H9 (cell line): ENCODE results near the gene FBN1. TPM values are rescaled to one million over a fixed set of nuclear protein-coding genes. Genes with fewer than 3 reads are reported as not detected.

ENCODE experiments used
- DNase-seq: peaks from one replicate; pipeline ENCODE4 v3.0.0-alpha.2; 2017
- H2AFZ ChIP-seq: one replicate; pipeline ENCODE4 v1.6.1; 2013; ENCODE audit warnings: mild to moderate bottlenecking, low read length, control low read depth, moderate library complexity
- H2AK5ac ChIP-seq: 2 replicates; pipeline ENCODE4 v1.6.1; 2013; ENCODE audit warnings: low read length, control low read depth, mixed read lengths; ENCODE audit not compliant: insufficient read length
- H2BK120ac ChIP-seq: one replicate; pipeline ENCODE4 v1.6.1; 2013; ENCODE audit warnings: low read depth, mild to moderate bottlenecking, low read length, control low read depth, inconsistent platforms; ENCODE audit not compliant: poor library complexity, severe bottlenecking
- H2BK12ac ChIP-seq: 2 replicates; pipeline ENCODE4 v1.6.1; 2013; ENCODE audit warnings: low read length, control low read depth, mixed read lengths, low read depth; ENCODE audit not compliant: insufficient read length
- H2BK15ac ChIP-seq: 2 replicates; pipeline ENCODE4 v1.6.1; 2013; ENCODE audit warnings: low read depth, low read length, control low read depth
- H2BK20ac ChIP-seq: one replicate; pipeline ENCODE4 v1.6.1; 2013; ENCODE audit warnings: low read depth, mild to moderate bottlenecking, low read length, control low read depth, inconsistent platforms; ENCODE audit not compliant: poor library complexity, severe bottlenecking
- H2BK5ac ChIP-seq: 2 replicates; pipeline ENCODE4 v1.6.1; 2013; ENCODE audit warnings: low read length, control low read depth, mixed read lengths; ENCODE audit not compliant: insufficient read length
- H3K14ac ChIP-seq: 2 replicates; pipeline ENCODE4 v1.6.1; 2013; ENCODE audit warnings: low read length, control low read depth; ENCODE audit not compliant: insufficient read depth
- H3K18ac ChIP-seq: 2 replicates; pipeline ENCODE4 v1.6.1; 2013; ENCODE audit warnings: low read depth, mild to moderate bottlenecking, mixed read lengths, low read length, control low read depth; ENCODE audit not compliant: insufficient read length
- H3K23ac ChIP-seq: 2 replicates; pipeline ENCODE4 v1.6.1; 2013; ENCODE audit warnings: low read length, control low read depth, mixed read lengths, low read depth; ENCODE audit not compliant: insufficient read length
- H3K23me2 ChIP-seq: 2 replicates; pipeline ENCODE4 v1.6.1; 2013; ENCODE audit warnings: low read depth, mild to moderate bottlenecking, mixed read lengths, low read length, control low read depth; ENCODE audit not compliant: insufficient read length, poor library complexity, severe bottlenecking
- H3K27ac ChIP-seq: 2 replicates; pipeline ENCODE4 v1.5.1; 2013; ENCODE audit warnings: low read length, control low read depth, mixed read lengths, low read depth; ENCODE audit not compliant: insufficient read length
- H3K27me3 ChIP-seq: 2 replicates; pipeline ENCODE4 v1.6.1; 2013; ENCODE audit warnings: low read length, control low read depth, inconsistent platforms; ENCODE audit not compliant: insufficient read depth
- H3K4ac ChIP-seq: 2 replicates; pipeline ENCODE4 v1.6.1; 2013; ENCODE audit warnings: low read depth, mild to moderate bottlenecking, control low read depth, inconsistent platforms, low read length, moderate library complexity
- H3K4me1 ChIP-seq: 2 replicates; pipeline ENCODE4 v1.6.1; 2013; ENCODE audit warnings: low read length, control low read depth, inconsistent platforms; ENCODE audit not compliant: insufficient read depth
- H3K4me2 ChIP-seq: 2 replicates; pipeline ENCODE4 v1.6.1; 2013; ENCODE audit warnings: low read length, control low read depth, mixed read lengths; ENCODE audit not compliant: insufficient read length, insufficient read depth
- H3K56ac ChIP-seq: 2 replicates; pipeline ENCODE4 v1.6.1; 2013; ENCODE audit warnings: low read depth, mild to moderate bottlenecking, mixed read lengths, low read length, control low read depth; ENCODE audit not compliant: insufficient read length
- H3K79me1 ChIP-seq: 2 replicates; pipeline ENCODE4 v1.6.1; 2013; ENCODE audit warnings: low read depth, mild to moderate bottlenecking, moderate library complexity, low read length, control low read depth, inconsistent platforms; ENCODE audit not compliant: insufficient read depth, poor library complexity, severe bottlenecking
- H3K79me2 ChIP-seq: 2 replicates; pipeline ENCODE4 v1.6.1; 2013; ENCODE audit warnings: low read length, control low read depth, inconsistent platforms; ENCODE audit not compliant: insufficient read depth
- H3K9ac ChIP-seq: 2 replicates; pipeline ENCODE4 v1.6.1; 2013; ENCODE audit warnings: low read length, control low read depth, mixed read lengths; ENCODE audit not compliant: insufficient read length; ENCODE audit errors: extremely low read depth
- H3K9me3 ChIP-seq: one replicate; pipeline ENCODE4 v1.6.1; 2013; ENCODE audit warnings: low read depth, low read length, inconsistent platforms; ENCODE audit not compliant: control insufficient read depth
- H3T11ph ChIP-seq: one replicate; pipeline ENCODE4 v1.6.1; 2013; ENCODE audit warnings: mild to moderate bottlenecking, low read length, control low read depth, inconsistent platforms
- H4K20me1 ChIP-seq: one replicate; pipeline ENCODE4 v1.6.1; 2013; ENCODE audit not compliant: control insufficient read depth, insufficient read length, insufficient read depth
- H4K5ac ChIP-seq: 2 replicates; pipeline ENCODE4 v1.6.1; 2013; ENCODE audit warnings: low read depth, mild to moderate bottlenecking, mixed read lengths, low read length, control low read depth; ENCODE audit not compliant: insufficient read length
- H4K8ac ChIP-seq: replicated peaks from 2 replicates; pipeline ENCODE4 v1.6.1; 2013; ENCODE audit warnings: low read length, control low read depth, mixed read lengths, low read depth; ENCODE audit not compliant: insufficient read length
- H4K91ac ChIP-seq: 2 replicates; pipeline ENCODE4 v1.6.1; 2013; ENCODE audit warnings: low read depth, mild to moderate bottlenecking, moderate library complexity, mixed read lengths, low read length, control low read depth; ENCODE audit not compliant: insufficient read length
- H3K27ac Mint-ChIP-seq, 3 experiments: 2 replicates in 2 of 3; 3 replicates in 1 of 3; pipeline ENCODE4 v1.8.0; 2020 to 2021; ENCODE audit warnings: mixed read lengths in 3 of 3, mild to moderate bottlenecking in 1 of 3, moderate library complexity in 1 of 3
- H3K27me3 Mint-ChIP-seq: 2 replicates; pipeline ENCODE4 v1.8.0; 2021; ENCODE audit warnings: low read depth, mild to moderate bottlenecking, moderate library complexity, mixed read lengths
- H3K36me3 Mint-ChIP-seq, 3 experiments: 2 replicates in 2 of 3; 3 replicates in 1 of 3; pipeline ENCODE4 v1.8.0; 2020 to 2021; ENCODE audit warnings: low read depth in 3 of 3, mixed read lengths in 3 of 3; ENCODE audit not compliant: insufficient read depth in 1 of 3
- H3K4me1 Mint-ChIP-seq, 2 experiments: 2 replicates each; pipeline ENCODE4 v1.8.0; 2020; ENCODE audit warnings: mixed read lengths in 2 of 2
- H3K4me3 Mint-ChIP-seq, 2 experiments: 2 replicates in 1 of 2; 3 replicates in 1 of 2; pipeline ENCODE4 v1.8.0; 2020 to 2021; ENCODE audit warnings: mild to moderate bottlenecking in 2 of 2, mixed read lengths in 2 of 2, moderate library complexity in 1 of 2
- H3K9me3 Mint-ChIP-seq, 2 experiments: 2 replicates in 1 of 2; 3 replicates in 1 of 2; pipeline ENCODE4 v1.8.0; 2020; ENCODE audit warnings: mild to moderate bottlenecking in 2 of 2, mixed read lengths in 2 of 2, moderate library complexity in 1 of 2
- WGBS: extraction: QIAGEN DNeasy Blood & Tissue Kit; methylation state at CpG from one replicate; pipeline ENCODE4 v1.1.7; 2013; ENCODE audit warnings: missing lambda C conversion rate, low lambda C conversion rate, mixed read lengths; ENCODE audit not compliant: insufficient read length; ENCODE audit errors: extremely low coverage; 5-methylcytosine and 5-hydroxymethylcytosine counted together
- total RNA-seq: library from RNA; stranded (reverse); gene quantifications from 2 replicates; pipeline ENCODE4 v1.2.1, GENCODE V29; 2021
- TF ChIP-seq, protein P1 (sequence below): fragments of 200-600 bp; sonication (generic); conservative IDR thresholded peaks from 3 replicates; pipeline ENCODE4 v1.8.0; 2021; ENCODE audit warnings: antibody characterized with exemption, mild to moderate bottlenecking

Gene FBN1
- total RNA-seq, 1 experiment from 2014 or later = 3.6 TPM

DNA sequence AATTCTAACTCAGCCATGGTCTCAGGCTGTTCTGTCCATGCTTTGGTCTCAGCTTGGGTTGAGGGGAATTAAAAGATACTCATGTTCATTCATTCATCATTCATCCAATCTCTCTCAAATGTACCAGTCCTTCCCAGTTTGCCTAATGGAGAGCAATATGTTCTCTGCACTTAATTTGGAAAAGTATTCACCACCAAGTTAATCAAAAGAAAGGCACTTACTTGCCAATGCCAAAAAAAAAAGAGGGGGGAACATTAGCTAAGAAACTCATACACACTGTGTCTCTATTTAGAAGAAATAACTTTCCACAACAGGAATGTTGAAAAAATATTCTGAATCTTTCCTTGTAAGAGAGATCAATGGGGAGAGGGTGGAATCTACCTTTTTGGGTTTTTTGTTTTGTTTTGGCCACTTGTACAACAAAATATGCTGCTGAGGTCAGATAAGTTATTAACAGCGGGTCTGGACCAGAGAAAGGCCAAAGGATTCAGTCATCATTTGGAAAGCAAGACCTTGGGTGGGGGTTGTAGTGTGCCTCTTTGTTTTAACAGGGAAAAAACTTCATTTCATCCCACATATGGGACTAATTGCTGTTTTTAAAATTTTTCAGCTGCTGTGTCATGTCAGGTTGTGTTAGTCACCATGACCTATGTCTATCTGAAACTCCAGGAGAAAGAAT is 152.3 kb downstream of the FBN1 start:
- Histone ChIP-seq H3K9me3 (no peaks in the 10 kb centered on the region), H3K9ac (no peak overlapping the region), H4K5ac (no peak overlapping the region), H2BK5ac (no peak overlapping the region), H2BK15ac (no peak overlapping the region), H4K20me1 (no peaks in the 10 kb centered on the region), H3K79me1 (no peaks in the 10 kb centered on the region), H3K56ac (no peak overlapping the region), H3T11ph (no peak overlapping the region), H3K23ac (no peak overlapping the region), H2AFZ (no peak overlapping the region), H3K27ac (no peak overlapping the region), H3K4me2 (no peak overlapping the region), H3K23me2 (no peaks in the 10 kb centered on the region), H3K18ac (no peak overlapping the region), H3K27me3 (no peaks in the 10 kb centered on the region), H3K79me2 (no peaks in the 10 kb centered on the region), H3K4me1 (no peaks in the 10 kb centered on the region), H2AK5ac (no peak overlapping the region), H3K4ac (no peak overlapping the region), H2BK20ac (no peak overlapping the region), H2BK12ac (no peak overlapping the region), H2BK120ac (no peak overlapping the region), H3K14ac (no peak overlapping the region), H4K91ac (no peak overlapping the region), H4K8ac (no peak overlapping the region)
- DNase-seq = no peak
- no CpG with 5 or more reads among the region's 1 CpG for WGBS
- TF ChIP-seq, protein P1, sequence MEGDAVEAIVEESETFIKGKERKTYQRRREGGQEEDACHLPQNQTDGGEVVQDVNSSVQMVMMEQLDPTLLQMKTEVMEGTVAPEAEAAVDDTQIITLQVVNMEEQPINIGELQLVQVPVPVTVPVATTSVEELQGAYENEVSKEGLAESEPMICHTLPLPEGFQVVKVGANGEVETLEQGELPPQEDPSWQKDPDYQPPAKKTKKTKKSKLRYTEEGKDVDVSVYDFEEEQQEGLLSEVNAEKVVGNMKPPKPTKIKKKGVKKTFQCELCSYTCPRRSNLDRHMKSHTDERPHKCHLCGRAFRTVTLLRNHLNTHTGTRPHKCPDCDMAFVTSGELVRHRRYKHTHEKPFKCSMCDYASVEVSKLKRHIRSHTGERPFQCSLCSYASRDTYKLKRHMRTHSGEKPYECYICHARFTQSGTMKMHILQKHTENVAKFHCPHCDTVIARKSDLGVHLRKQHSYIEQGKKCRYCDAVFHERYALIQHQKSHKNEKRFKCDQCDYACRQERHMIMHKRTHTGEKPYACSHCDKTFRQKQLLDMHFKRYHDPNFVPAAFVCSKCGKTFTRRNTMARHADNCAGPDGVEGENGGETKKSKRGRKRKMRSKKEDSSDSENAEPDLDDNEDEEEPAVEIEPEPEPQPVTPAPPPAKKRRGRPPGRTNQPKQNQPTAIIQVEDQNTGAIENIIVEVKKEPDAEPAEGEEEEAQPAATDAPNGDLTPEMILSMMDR = no peak
- Mint-ChIP-seq H3K27ac (no peak overlapping the region; a peak in 1 of 7 replicates), H3K9me3 (no peaks in the 10 kb centered on the region), H3K4me1 (no peaks in the 10 kb centered on the region), H3K36me3 (0 out of 7 replicates have a peak, but pooled peaks cover 0 to 1% (median 0%) of the 10 kb centered on the region in 3 experiments), H3K4me3 (no peak overlapping the region), H3K27me3 (no peaks in the 10 kb centered on the region)
